ENCODE results near the gene TMEM8B.
A peak's percentile ranks its signal among the peaks of the same experiment; 100 is the strongest.

The TMEM8B gene

GRCh38 chr9:35842020-35842745 is 13.2 kb downstream of the TMEM8B start:
- no peak for DNase-seq

- no peak for DNase-seq
Observed at GRCh38 chr9:35842795-35843194, 13.8 kb downstream of the TMEM8B start.

- peak; percentile 56 to 70 for DNase-seq
Observed at GRCh38 chr9:35844628-35845270, 15.7 kb downstream of the TMEM8B start.

- DNase-seq: no peak
Observed at GRCh38 chr9:35845824-35846771, 17.1 kb downstream of the TMEM8B start.

GRCh38 chr9:35847792-35848572 is 19.0 kb downstream of the TMEM8B start:
- no peak for DNase-seq

- no peak for DNase-seq
Observed at GRCh38 chr9:35852267-35852815, 23.3 kb downstream of the TMEM8B start.

- no peak for DNase-seq
Observed at GRCh38 chr9:35852876-35853865, 24.1 kb downstream of the TMEM8B start.

- no peak for DNase-seq
Observed at GRCh38 chr9:35854091-35854762, 25.2 kb downstream of the TMEM8B start.

GRCh38 chr9:35856206-35856605 is 27.2 kb downstream of the TMEM8B start:
- DNase-seq: no peak

- DNase-seq: no peak
Observed at GRCh38 chr9:35856882-35857281, 27.9 kb downstream of the TMEM8B start.

GRCh38 chr9:35858458-35858857 is 29.4 kb downstream of the TMEM8B start:
- DNase-seq: no peak

- DNase-seq: peak in 1 of 2 donors; percentile 56
Observed at GRCh38 chr9:35859310-35859989, 30.4 kb downstream of the TMEM8B start.

- no peak for DNase-seq
Observed at GRCh38 chr9:35859990-35860339, 30.9 kb downstream of the TMEM8B start.

- no peak for DNase-seq
Observed at GRCh38 chr9:35861161-35861897, 32.3 kb downstream of the TMEM8B start.

GRCh38 chr9:35862328-35862727 is 33.3 kb downstream of the TMEM8B start:
- no peak for DNase-seq

- no peak for DNase-seq
Observed at GRCh38 chr9:35863583-35863982, 34.6 kb downstream of the TMEM8B start.

- no peak for DNase-seq
Observed at GRCh38 chr9:35864695-35865255, 35.7 kb downstream of the TMEM8B start.

GRCh38 chr9:35867538-35867937 is 38.5 kb downstream of the TMEM8B start:
- DNase-seq: no peak

- DNase-seq: no peak
Observed at GRCh38 chr9:35868933-35869332, 39.9 kb downstream of the TMEM8B start.

Data from CD4-positive, alpha-beta T cell treated with Interleukin-4 for 1 hour (primary cell).